ENCODE measurements around the gene FAM219A.

GRCh38 chr9:34381323-34381722, 77.0 kb downstream of the FAM219A start:
- TF ChIP-seq, protein P1, sequence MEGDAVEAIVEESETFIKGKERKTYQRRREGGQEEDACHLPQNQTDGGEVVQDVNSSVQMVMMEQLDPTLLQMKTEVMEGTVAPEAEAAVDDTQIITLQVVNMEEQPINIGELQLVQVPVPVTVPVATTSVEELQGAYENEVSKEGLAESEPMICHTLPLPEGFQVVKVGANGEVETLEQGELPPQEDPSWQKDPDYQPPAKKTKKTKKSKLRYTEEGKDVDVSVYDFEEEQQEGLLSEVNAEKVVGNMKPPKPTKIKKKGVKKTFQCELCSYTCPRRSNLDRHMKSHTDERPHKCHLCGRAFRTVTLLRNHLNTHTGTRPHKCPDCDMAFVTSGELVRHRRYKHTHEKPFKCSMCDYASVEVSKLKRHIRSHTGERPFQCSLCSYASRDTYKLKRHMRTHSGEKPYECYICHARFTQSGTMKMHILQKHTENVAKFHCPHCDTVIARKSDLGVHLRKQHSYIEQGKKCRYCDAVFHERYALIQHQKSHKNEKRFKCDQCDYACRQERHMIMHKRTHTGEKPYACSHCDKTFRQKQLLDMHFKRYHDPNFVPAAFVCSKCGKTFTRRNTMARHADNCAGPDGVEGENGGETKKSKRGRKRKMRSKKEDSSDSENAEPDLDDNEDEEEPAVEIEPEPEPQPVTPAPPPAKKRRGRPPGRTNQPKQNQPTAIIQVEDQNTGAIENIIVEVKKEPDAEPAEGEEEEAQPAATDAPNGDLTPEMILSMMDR (IDR thresholded peaks at IDR 0.05): no peak
- no peak for TF ChIP-seq POLR2A (IDR thresholded peaks at IDR 0.05)

All from lower leg skin (tissue), 3 donors.